Measurements from ENCODE around the gene C1QTNF9B.
A peak's percentile ranks its signal among the peaks of the same experiment; 100 is the strongest.
"Not testable (repeated sequence)": the region's sequence is repeated elsewhere in the genome, so short reads cannot be mapped to it uniquely, and the experiment has no call there.

Gene C1QTNF9B

DNA sequence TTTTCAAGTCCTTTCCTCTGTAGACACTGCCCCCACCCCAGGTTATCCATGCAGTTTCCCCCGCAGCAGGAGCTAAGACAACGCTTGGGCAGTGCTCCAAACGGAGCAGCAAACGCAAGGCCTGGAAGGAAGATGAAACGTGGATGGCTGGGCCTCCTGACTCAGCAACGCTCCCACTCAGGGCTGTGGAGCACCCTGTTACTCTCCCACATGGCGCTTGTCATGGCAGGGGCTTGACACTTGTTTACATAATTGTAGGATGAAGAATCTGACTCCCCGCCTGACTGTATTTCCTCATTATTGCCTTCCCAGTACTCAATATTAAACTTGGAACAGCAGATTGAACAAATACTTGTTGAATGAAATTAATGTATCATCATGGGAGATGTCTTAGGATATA, 799 bp upstream of the C1QTNF9B start:
- DNase-seq (ENCODE audit: extremely low spot score, insufficient read length, low read depth) (no peak), FAIRE-seq (no peak)

DNA sequence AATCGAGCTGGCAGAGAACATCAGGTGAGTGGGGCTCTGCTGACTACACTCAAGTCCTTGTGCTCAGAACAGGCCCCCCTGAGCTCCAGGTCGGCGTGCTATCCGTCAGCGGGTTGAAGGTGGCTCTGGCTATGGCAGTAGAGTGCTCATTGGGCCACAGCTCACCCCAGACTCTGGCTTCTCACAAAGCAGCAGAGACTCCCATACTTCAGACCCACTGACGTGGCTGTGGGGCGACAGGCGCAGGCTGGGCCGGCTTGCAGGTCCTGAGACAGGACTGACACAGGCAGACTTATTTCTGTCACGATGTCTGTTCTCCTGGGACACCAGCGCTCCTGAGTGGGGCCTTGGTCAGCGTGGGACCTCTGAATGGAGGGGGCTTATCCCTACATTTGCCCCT, 2.6 kb downstream of the C1QTNF9B start:
- FAIRE-seq; DNase-seq (ENCODE audit: extremely low spot score, insufficient read length, low read depth): not testable (repeated sequence)

DNA sequence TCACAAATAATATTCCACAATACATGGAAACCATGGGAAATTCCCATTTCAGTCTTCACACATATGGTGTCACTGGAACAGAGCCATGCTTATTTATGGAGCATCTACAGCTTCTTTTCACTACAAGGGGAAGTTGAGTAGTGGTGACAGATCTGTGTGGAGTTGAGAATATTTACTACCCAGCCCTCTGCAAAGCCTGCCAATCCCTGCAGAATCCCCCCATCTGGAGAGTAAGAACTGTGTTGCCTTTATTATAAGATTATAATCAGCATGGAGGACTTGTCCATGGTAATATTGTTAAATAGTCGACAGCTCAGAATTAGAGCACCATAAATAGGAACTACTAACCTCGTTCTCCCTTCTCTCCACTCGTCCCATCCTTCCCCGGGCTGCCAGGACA, 3.5 kb downstream of the C1QTNF9B start:
- not testable (repeated sequence) for FAIRE-seq; DNase-seq (ENCODE audit: extremely low spot score, insufficient read length, low read depth)

DNA sequence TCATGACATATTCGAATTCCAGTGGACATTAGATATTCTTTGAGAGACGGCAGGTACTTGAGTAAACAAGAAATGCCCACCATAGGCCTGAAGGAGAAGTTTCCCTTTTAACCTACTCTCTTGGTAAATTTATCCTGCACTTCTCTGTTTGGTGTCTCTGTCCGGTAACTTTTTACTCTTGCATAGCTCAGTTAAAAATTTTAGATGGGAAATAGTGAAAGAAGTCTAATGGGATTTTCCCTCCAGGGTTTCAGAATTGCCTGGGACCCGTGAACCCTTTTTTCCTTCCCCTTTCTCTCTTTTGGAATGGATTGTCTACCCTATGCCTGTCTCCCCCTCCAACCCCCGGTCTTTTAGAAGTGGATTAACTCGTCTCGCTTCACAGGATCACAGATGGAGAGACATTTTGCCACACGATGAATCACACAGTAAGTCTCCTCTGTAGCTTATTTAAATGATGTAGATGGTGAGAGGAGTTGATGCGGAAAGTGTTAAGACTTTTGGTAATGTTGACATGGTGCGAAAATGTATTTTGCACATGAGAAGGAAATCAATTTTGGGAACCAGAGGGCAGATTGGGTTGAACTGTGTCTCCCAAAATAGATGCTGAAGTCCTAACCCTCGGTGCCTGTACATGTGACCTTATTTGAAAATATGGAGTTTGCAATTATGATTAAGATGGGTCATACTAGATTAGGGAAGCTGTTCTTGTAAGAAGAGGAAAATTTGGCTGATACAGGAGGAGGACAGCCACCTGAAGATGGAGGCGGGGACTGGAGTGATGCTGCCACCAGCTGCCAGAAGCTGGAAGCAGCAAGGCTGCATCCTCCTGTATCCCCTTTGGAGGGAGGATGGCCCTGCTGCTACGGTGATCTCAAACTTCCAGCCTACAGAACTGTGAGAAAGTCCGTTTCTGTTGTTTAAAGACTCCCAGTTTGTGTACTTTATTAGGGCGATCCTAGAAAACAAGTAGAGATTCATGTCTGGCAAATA, 7.4 kb downstream of the C1QTNF9B start:
- DNase-seq (ENCODE audit: extremely low spot score, insufficient read length, low read depth) (no peak), FAIRE-seq (peak; percentile 87)

DNA sequence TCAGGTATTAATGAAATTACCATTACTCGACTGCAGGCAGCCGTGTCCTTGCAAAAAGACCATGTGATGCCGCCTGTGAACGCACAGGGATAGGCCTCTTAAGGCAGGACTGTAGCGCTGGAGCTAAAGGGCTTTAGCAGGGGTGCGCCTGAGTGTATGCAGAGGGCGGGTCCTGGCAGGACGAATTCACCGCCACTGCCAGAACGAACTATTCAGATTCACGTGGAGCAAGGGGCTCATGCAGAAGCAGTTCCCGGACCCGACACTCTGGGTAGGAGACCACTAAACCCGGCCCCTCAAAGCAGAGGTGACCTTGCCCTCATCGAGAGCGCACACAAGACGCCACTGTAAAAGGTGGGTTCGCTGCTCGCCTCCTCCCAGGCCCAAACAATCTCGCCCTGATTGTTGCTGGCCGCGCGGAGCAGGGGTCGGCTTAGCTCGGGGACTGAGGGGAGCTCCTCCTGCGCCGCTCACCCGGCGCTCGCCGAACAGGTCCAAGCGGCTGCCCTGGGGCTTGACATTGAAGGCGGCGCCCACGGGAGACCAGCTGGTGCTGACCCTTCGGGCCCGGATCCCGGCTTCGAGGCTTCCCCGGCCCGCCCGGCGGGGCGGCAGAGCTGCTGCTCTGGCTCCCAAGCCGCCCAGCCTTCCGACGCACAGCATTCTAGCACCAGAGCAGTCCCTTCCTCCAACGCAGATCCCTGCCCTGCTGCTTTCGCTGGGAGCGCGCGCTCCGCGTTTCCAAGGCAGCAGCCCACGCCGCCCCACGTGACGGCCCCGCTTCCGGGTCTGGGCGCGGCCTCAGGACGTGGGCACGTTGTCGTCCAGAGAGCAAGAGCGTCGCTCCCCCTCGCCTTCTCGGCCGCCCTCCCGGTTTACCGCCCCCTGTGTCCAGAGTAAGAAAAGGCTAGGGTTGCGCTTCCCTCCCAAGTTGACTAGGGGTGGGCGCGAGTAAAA, 8.4 kb downstream of the C1QTNF9B start, which contains the start of gene MIPEP:
MIPEP (minus strand) TSS at position 743 of the 957 bp plus-strand sequence; CDS start at position 663, 80 bp downstream.
- FAIRE-seq: peak; percentile 95

DNA sequence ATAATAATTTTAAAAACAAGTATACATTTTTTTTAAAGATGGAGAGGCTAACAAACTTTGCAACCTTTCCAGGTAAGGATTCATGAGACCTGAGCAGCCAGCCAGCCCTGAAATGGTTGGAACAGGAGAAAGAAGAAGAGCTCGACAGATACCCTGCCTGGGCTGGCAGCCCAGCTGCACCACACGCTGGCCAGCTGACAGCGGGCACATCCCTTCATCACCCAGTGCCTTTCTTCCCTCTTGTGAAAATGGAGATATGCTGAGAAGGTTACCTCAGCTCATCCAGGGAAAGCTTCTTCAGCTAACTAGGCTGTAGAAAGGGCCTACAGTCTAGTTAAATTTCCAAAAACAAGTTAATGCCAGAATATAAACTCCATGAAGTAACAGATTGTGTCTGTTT, 12.9 kb downstream of the C1QTNF9B start:
- not testable (repeated sequence) for FAIRE-seq; DNase-seq (ENCODE audit: extremely low spot score, insufficient read length, low read depth)

More for the DNA sequence above, 8.4 kb downstream of the C1QTNF9B start, which contains the start of gene MIPEP:
- peak; percentile 92 for DNase-seq (ENCODE audit: extremely low spot score, insufficient read length, low read depth)

DNA sequence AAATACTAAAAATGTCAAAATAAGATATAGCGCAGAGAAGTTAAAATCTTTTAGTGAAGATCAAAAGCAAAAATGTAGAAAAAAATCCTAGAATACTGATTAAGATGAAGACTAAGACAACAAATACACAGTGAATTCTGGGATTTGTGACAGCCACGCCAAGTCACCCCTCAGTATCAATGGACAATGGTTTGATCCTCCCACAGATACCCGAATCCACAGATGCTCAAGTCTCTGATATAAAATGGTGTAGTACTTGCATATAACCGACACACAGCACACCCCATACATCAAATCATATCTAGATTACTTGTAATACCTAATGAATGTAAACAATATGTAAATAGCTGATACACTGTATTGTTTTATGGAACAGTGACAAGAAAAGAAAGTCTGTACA, 14.0 kb downstream of the C1QTNF9B start:
- FAIRE-seq: no peak
- DNase-seq (ENCODE audit: extremely low spot score, insufficient read length, low read depth): no peak

DNA sequence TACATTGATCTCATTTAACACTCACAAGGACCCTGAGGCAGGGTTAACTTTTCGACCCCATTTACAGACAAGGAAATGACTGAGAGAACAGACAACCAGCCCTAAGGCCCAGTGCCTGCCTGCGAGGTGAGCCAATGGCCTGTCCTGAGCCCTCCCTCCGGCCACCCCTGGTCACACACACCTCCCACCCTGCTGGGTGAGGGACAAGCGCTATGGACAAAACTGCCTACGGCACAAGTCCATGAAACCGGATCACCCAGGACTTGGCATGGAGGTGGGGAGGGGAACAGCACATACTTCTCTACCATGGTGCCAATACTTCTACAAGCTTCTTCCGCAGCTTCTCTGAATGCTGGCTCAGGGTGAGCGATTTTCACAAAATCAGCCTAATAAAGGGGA, 15.9 kb downstream of the C1QTNF9B start:
- not testable (repeated sequence) for FAIRE-seq; DNase-seq (ENCODE audit: extremely low spot score, insufficient read length, low read depth)

DNA sequence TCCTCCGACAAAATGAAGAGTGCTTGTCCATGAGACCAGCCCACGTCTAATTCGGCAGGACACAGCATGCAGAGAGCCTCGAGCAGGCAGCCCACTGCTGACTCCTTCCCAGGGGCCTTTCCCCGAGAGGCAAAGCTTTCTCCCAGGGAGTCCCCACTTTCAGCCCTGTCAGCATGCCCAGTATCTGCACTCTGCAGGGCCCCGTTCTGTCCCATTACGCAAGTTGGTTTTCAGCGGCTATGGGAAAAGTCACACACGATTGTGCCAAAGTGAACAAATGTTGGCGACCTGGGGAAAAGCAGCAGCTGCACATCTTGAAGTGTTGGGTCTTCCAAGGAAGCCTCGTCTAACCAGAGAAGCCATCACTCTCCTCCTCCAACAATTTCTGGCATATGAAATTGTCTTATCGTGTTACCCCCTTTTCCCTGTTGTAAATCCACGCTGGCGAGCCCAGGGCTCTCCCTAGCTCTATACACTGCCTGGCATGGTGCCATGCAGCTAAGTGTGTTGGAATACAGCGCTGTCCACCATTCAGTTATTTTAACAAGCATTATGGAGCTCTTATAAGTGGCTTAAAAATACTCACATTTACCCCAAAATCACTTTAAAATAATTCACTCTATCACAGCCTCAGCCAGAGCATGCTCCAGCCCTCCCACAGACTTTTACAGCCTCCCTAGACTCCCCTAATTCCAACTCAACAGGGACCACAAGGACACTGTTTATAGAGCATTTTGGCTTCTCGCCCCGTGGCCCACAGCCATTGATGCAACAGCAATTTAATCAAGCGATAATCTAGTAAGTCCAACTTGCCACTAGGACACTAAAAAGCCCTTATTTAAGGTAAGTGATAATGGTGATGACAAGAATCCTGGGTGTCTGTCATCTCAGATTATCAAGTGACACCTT, 16.6 kb downstream of the C1QTNF9B start:
- not testable (repeated sequence) for DNase-seq (ENCODE audit: extremely low spot score, insufficient read length, low read depth); FAIRE-seq

DNA sequence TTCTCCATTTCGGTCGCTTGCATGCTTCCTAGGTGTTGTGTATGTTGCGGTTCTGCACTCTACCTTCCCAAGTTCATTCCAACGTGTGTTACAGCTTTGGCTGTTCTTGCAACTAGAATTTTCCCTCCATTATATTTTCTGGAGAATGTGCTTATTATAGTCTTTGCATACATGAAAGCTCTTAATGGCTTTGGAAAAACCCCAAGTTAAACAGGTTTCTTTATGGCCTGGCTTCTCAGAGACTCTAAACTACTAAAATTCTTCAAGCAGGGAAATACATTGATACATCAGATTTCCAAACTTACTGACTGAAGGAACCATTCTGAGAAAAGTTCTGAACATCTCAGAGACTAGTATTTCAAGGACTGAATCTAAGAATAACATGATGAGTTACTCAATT, 20.0 kb downstream of the C1QTNF9B start:
- no peak for FAIRE-seq
- no peak for DNase-seq (ENCODE audit: extremely low spot score, insufficient read length, low read depth)

DNA sequence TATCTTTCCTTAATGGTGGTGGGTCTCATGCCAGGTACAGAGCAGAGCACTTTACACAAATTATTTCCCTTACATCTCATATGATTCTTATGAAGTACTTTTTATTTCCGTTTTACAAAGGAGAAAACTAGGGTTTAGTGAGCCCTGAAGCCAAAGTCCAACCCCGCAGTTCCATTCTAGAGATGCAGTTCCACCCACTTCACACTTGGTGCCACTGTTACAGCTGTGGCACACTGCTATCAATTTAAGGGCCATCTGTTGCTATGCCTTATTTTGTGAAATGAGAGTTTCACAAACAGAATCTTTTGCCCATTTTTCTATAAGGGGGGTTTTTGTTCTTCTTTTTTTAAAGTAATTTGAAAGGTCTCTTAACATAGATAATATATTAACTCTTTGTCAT, 21.0 kb downstream of the C1QTNF9B start:
- FAIRE-seq (peak; percentile 24), DNase-seq (ENCODE audit: extremely low spot score, insufficient read length, low read depth) (no peak)

DNA sequence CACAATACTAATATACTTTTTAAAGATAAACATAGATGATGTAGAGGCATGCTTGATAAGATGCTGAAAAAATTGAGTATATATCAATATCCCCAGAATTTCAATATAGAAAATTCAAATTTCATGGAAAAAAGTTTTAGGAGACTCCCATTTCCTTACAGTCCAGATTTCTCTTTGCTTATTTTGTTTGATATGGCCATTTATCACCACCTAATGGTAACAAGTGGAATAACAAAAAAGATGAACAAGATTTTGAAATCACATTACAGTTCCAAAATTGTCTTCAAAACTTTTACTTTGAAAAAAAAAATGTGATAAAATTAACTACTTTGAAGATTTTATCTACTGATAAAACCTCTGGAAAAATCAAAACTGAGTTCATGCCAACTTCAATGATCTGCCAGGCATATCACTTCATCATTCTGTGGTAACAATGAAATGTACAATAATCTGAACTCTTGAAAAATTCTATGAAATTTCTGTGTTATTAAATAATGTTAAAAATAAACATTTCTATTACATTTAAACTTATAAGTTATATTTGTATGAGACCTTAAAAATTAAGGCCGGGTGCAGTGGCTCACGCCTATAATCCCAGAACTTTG, 25.6 kb downstream of the C1QTNF9B start:
- FAIRE-seq (peak; percentile 78), DNase-seq (ENCODE audit: extremely low spot score, insufficient read length, low read depth) (no peak)

DNA sequence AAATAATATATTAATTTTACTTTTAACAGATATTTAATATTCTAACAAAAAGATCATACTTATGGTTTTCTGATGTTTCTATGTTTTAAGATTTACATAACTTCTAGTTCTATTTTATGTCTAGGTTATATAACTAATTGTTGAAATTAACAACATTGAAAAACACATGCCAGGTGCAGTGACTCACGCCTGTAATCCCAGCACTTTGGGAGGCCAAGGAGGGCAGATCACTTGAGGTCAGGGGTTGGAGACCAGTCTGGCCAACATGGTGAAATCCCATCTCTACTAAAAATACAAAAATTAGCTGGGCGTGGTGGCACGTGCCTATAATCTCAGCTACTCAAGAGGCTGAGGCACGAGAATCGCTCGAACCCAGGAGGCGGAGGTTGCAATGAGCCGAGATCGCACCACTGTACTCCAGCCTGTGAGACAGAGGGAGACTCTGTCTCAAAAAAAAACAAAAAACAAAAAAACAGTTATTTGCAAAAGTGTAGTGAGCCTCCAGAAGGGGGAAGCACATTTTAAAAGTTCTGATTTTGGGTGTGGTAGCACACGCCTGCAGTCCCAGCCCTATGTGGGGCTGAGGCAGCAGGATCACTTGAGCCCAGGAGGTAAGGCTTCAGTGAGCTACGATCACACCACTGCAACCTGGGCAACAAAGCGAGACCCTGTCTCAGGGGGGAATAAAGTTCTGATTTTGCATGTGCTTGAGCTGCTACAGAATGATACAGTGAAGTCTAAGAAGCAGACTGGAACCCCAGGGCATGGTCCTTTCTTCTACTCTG, 26.8 kb downstream of the C1QTNF9B start:
- peak; percentile 62 for FAIRE-seq
- no peak for DNase-seq (ENCODE audit: extremely low spot score, insufficient read length, low read depth)

DNA sequence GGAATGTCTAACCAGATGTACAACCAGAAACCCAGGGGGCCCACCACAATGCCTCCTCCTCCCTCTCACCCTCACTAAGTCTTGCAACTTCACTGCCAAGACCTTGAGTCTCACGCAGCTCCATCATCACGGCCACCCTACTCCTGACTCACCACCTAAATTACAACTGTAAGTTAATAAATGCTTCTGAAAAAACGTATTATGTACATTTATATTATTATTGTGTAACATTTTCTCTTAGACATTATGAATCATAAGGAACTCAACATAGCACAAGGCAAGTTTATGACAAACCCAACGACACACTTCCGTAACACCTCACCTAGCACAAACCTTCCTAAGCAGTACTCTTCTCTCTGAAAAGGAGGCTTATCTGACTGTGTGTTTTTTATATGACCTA, 28.8 kb downstream of the C1QTNF9B start:
- DNase-seq (ENCODE audit: extremely low spot score, insufficient read length, low read depth): no peak

DNA sequence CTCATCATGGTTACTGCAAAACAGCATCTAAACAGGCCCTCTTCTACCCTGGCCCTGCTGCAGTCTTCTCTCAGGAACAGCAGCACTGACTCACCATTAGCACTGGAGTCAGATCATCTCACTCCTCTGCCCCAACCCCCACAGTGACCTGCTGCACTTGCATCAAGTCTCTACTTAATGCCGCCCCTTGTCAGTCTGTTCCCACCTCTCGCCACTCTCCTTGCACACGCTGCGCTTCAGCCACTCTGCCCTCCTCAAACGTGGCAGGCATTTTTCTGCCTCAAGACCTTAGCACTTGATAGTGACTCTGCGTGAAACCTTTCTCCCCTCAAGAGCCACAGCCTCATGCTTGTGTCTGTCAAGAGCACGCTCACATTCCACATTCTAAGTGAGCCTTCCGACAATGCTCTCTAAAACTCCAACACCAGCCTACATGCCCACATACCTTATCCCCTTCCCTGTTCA, 30.2 kb downstream of the C1QTNF9B start:
- FAIRE-seq (no peak), DNase-seq (ENCODE audit: extremely low spot score, insufficient read length, low read depth) (no peak)

More for the DNA sequence above, 28.8 kb downstream of the C1QTNF9B start:
- no peak for FAIRE-seq

DNA sequence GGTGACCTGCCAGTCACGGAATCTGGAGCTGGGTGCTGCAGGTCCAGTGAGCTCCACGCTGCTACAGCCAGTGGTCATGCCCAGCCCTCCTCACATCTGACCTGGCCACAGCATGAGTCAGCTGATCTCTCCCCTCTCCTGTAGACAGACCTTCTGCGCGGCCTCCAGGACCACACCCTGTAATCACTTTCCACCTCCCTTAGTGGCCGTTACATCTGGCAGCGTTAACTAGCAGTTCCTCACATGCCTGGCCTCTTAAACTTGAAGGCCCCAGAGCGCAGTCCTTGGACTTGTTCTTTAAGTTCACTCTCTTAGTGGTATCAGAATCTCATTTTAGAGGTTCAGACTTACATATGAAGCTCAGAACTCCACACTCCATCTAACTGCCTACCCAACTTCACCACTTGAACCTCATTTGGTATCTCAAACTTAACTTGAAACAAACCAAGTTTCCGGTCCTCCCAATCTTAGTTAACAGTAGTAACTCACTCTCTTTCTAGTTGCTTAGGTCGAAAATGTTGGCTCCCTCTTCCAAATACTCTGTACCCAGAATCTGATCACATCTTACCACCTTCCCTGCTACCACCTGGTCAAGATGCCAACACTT, 30.8 kb downstream of the C1QTNF9B start:
- DNase-seq (ENCODE audit: extremely low spot score, insufficient read length, low read depth) (no peak), FAIRE-seq (no peak)

DNA sequence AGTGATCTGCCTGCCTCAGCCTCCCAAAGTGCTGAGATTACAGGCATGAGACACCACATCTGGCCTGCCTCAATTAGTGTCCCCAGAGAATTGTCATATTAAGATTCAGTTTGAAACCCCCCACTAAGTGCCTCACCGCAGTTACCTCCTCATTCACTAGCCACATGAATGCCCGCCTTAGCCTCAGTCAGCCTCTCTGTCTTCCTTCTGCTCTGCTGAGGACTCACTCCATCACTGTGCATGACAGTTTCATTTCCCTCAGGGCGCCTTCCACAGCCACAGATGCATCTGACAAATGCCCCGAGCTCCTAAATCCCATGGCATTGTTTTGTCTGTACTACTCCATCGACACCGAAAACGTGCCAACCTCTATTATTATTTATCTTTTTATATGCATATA, 31.4 kb downstream of the C1QTNF9B start:
- FAIRE-seq (no peak), DNase-seq (ENCODE audit: extremely low spot score, insufficient read length, low read depth) (no peak)

DNA sequence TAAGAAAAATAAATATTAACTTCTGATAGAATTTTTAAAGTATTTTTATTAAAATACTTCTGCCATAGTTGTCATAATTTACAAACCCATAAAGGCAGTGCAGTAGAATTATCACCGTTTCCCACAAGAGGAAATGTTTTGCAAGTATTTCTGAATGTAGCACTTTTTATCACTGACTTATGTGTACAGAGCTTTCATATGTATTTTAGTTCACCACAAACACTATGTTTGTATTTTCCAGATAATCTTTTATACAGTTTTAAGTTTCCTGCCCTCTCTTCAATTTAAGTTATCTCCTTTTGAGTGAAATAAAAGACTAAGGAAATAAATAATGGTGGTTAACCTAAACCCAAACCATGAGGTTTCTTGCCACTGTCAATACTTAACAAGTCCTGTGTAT, 32.3 kb downstream of the C1QTNF9B start:
- no peak for FAIRE-seq
- no peak for DNase-seq (ENCODE audit: extremely low spot score, insufficient read length, low read depth)
